Measurements from ENCODE around the gene NFAM1. TPM values are rescaled to one million over a fixed set of nuclear protein-coding genes. Genes with fewer than 3 reads are reported as not detected.

NFAM1 gene
- polyA plus RNA-seq, 1 of the 3 experiments (the other 2 are of a cell fraction): 0.02 TPM

DNA sequence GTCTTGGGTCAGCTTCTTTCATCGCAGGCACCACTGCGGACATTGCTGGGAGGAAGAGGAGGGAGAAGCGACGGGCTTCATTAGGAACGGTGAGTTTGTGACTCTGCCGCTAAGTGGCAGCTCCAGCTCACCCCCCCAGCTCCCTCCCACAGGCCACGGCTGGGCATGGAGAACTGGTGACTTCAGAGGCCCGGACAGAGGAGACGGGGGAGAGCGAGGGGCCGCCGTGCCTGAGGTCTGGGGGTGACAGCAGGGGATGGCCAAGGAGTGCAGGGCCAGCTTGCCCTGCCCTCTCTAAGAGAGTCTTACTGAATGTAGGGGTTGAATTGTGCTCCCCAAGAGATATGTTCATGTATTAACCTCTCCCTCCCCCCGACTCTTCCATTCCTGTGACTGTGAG is 13.9 kb upstream of the NFAM1 start:
- TF ChIP-seq SMC3 (IDR thresholded peaks at IDR 0.05; ENCODE audit: low read depth, low read length) (no peak), FOXM1 (IDR thresholded peaks at IDR 0.05; ENCODE audit: low read depth) (no peak), FOSL2 (IDR thresholded peaks at IDR 0.05; ENCODE audit: borderline replicate concordance, low read depth) (no peak), SIN3A (IDR thresholded peaks at IDR 0.05; ENCODE audit: borderline replicate concordance, low read depth, low read length) (no peak), ELF1 (IDR thresholded peaks at IDR 0.05) (no peak), CHD2 (IDR thresholded peaks at IDR 0.05; ENCODE audit: low read length, partially characterized antibody) (no peak)
- TF ChIP-seq, protein P1, sequence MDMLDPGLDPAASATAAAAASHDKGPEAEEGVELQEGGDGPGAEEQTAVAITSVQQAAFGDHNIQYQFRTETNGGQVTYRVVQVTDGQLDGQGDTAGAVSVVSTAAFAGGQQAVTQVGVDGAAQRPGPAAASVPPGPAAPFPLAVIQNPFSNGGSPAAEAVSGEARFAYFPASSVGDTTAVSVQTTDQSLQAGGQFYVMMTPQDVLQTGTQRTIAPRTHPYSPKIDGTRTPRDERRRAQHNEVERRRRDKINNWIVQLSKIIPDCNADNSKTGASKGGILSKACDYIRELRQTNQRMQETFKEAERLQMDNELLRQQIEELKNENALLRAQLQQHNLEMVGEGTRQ (IDR thresholded peaks at IDR 0.05; ENCODE audit: borderline replicate concordance, low read depth, low read length): no peak
- CTCF ChIA-PET: interaction anchor here (0.9 kb wide), 1 partner anchor 8 kb away, joined by 3 read pairs; no protein-coding TSS in a partner anchor
- H3K27ac ChIP-seq (ENCODE audit: low read depth in 2 of 2, low read length in 1 of 2): no peak overlapping the region
- H3K27me3 ChIP-seq (ENCODE audit: insufficient read depth): no peaks in the 10 kb centered on the region
- H3K4me3 ChIP-seq (ENCODE audit: low read depth in 2 of 2, low read length in 1 of 2): no peak overlapping the region
- no peaks in the 10 kb centered on the region for H3K9me2 ChIP-seq
- no peak overlapping the region for H3K9ac ChIP-seq
- H4K20me1 ChIP-seq (ENCODE audit: insufficient read depth): no peaks in the 10 kb centered on the region
- H3K79me2 ChIP-seq (ENCODE audit: insufficient read depth): no peaks in the 10 kb centered on the region
- no peak for DNase-seq
- no peak overlapping the region for H2AFZ ChIP-seq (ENCODE audit: low read depth)
- POLR2A ChIA-PET: no interaction called here
- no peaks in the 10 kb centered on the region for H3F3A ChIP-seq (replicated peaks; ENCODE audit: insufficient read depth)
- H3K9me3 ChIP-seq: no peaks in the 10 kb centered on the region
- H3K36me3 ChIP-seq (replicated peaks in 1 of 2; ENCODE audit: control insufficient read depth in 1 of 2, insufficient read depth in 2 of 2, low read length in 1 of 2): no peaks in the 10 kb centered on the region
- H3K4me2 ChIP-seq: no peak overlapping the region
- 94% methylated on average over 8 of the region's 13 CpGs for WGBS (ENCODE audit: low lambda C conversion rate)
- peaks cover 8 to 9% of the 10 kb centered on the region in 2 experiments; a peak in 2 of 4 replicates for H3K4me1 ChIP-seq (ENCODE audit: control insufficient read depth in 1 of 2, insufficient read depth in 2 of 2, low read depth in 1 of 2, low read length in 1 of 2)

DNA sequence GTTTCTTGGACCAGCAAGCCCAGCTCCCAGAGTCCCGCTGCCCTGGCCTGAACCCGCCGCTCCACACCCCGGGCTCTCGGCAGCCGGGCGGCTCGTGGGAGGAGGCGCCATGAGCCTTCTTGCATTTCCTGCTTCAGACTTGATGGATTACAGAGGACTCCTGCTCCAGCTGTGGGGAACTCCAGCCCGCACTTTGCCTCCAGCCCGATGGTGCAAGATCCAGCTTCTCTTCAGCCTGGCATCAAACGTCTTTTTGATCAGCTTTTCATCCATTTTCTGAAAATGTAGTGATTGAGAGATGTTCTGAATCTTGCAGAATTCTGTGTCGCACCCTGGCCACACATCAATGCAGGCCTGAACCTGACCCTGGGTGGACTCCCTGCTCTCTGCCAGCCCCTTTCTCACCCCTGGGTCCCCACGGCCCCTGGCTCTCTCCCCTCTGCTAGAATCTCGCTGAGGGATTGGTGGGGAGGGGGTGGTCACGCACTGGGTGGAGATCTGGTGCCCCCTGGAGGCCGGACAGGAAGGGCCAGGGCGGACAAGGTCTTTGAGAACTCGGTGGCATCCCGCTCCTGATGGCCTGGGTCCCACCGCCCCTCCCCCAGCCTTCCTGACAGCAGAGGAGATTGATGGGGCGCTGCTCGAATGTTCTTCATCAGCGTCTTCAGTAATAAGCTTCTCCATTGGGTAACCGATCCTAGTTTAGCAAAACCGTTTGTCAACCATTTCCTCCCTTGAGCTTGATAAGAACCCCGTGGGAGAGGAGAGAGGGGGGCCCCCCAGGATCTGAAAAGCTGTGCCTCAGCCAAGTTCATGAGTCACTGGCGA is 12.1 kb upstream of the NFAM1 start:
- no peaks in the 10 kb centered on the region for H3K9me2 ChIP-seq
- DNase-seq: peak; percentile 90
- H3K27ac ChIP-seq (ENCODE audit: low read depth in 2 of 2, low read length in 1 of 2): peak overlapping the region; percentile 33 to 76; a peak in 3 of 4 replicates
- H3K79me2 ChIP-seq (ENCODE audit: insufficient read depth): no peaks in the 10 kb centered on the region
- no peaks in the 10 kb centered on the region for H3K27me3 ChIP-seq (ENCODE audit: insufficient read depth)
- 2% methylated on average over 11 of the region's 28 CpGs for WGBS (ENCODE audit: low lambda C conversion rate)
- POLR2A ChIA-PET: interaction anchor here (0.9 to 1.5 kb wide), 6 partner anchors 10 to 353 kb away, joined by 3 to 8 read pairs (median 4); partner anchors contain the start of gene NDUFA6
- no peaks in the 10 kb centered on the region for H4K20me1 ChIP-seq (ENCODE audit: insufficient read depth)
- CTCF ChIA-PET: interaction anchor here (0.6 to 3.1 kb wide), 43 partner anchors 9 to 519 kb away, joined by 3 to 43 read pairs (median 3); partner anchors contain the start of genes NDUFA6, NFAM1 and SMDT1
- H3K9me3 ChIP-seq: no peaks in the 10 kb centered on the region
- H3K4me2 ChIP-seq: peak overlapping the region; percentile 81
- peak overlapping the region; percentile 86 for H2AFZ ChIP-seq (ENCODE audit: low read depth)
- peak overlapping the region; percentile 41; the same call in 1 of the 2 replicates for H3K9ac ChIP-seq
- peak overlapping the region; percentile 34 to 52 for H3K4me3 ChIP-seq (ENCODE audit: low read depth in 2 of 2, low read length in 1 of 2)
- H3K36me3 ChIP-seq (replicated peaks in 1 of 2; ENCODE audit: control insufficient read depth in 1 of 2, insufficient read depth in 2 of 2, low read length in 1 of 2): no peaks in the 10 kb centered on the region
- no peaks in the 10 kb centered on the region for H3F3A ChIP-seq (replicated peaks; ENCODE audit: insufficient read depth)
- H3K4me1 ChIP-seq (ENCODE audit: control insufficient read depth in 1 of 2, insufficient read depth in 2 of 2, low read depth in 1 of 2, low read length in 1 of 2): peaks cover 9 to 11% of the 10 kb centered on the region in 2 experiments; a peak in 2 of 4 replicates
- TF ChIP-seq TEAD4 (IDR thresholded peaks at IDR 0.05; ENCODE audit: borderline replicate concordance, insufficient read depth) (no peak), CHD2 (IDR thresholded peaks at IDR 0.05; ENCODE audit: low read length, partially characterized antibody) (no peak), RCOR1 (IDR thresholded peaks at IDR 0.05; ENCODE audit: low read length) (no peak), JUND (IDR thresholded peaks at IDR 0.05) (peak; percentile 24; the same call in 1 of the 2 replicates), GABPA (IDR thresholded peaks at IDR 0.05; ENCODE audit: low read depth) (no peak), RAD21 (IDR thresholded peaks at IDR 0.05; ENCODE audit: low read length) (peak; percentile 70), EP300 (IDR thresholded peaks at IDR 0.05; ENCODE audit: borderline replicate concordance in 1 of 2, low read depth in 1 of 2, low read length in 1 of 2) (no peak), POLR2AphosphoS5 (IDR thresholded peaks at IDR 0.05; ENCODE audit: low read depth, low read length) (0 out of 2 replicates have a peak, but pooled peaks have one; percentile 16), FOXM1 (IDR thresholded peaks at IDR 0.05; ENCODE audit: low read depth) (no peak), TAF1 (IDR thresholded peaks at IDR 0.05; ENCODE audit: borderline replicate concordance, low read depth, low read length) (peak; percentile 32; the same call in 1 of the 2 replicates), MEF2A (IDR thresholded peaks at IDR 0.05; ENCODE audit: borderline replicate concordance, low read depth) (no peak), FOSL2 (IDR thresholded peaks at IDR 0.05; ENCODE audit: borderline replicate concordance, low read depth) (peak; percentile 15; the same call in 1 of the 2 replicates), TCF12 (IDR thresholded peaks at IDR 0.05) (peak; percentile 80), RFX5 (IDR thresholded peaks at IDR 0.05; ENCODE audit: low read length) (no peak)
- TF ChIP-seq, protein P2, sequence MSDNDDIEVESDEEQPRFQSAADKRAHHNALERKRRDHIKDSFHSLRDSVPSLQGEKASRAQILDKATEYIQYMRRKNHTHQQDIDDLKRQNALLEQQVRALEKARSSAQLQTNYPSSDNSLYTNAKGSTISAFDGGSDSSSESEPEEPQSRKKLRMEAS (IDR thresholded peaks at IDR 0.05; ENCODE audit: low read depth): peak; percentile 43; the same call in 1 of the 2 replicates
- TF ChIP-seq, protein P3, sequence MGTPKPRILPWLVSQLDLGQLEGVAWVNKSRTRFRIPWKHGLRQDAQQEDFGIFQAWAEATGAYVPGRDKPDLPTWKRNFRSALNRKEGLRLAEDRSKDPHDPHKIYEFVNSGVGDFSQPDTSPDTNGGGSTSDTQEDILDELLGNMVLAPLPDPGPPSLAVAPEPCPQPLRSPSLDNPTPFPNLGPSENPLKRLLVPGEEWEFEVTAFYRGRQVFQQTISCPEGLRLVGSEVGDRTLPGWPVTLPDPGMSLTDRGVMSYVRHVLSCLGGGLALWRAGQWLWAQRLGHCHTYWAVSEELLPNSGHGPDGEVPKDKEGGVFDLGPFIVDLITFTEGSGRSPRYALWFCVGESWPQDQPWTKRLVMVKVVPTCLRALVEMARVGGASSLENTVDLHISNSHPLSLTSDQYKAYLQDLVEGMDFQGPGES (IDR thresholded peaks at IDR 0.05; ENCODE audit: low read depth, low read length): no peak
- TF ChIP-seq, protein P4, sequence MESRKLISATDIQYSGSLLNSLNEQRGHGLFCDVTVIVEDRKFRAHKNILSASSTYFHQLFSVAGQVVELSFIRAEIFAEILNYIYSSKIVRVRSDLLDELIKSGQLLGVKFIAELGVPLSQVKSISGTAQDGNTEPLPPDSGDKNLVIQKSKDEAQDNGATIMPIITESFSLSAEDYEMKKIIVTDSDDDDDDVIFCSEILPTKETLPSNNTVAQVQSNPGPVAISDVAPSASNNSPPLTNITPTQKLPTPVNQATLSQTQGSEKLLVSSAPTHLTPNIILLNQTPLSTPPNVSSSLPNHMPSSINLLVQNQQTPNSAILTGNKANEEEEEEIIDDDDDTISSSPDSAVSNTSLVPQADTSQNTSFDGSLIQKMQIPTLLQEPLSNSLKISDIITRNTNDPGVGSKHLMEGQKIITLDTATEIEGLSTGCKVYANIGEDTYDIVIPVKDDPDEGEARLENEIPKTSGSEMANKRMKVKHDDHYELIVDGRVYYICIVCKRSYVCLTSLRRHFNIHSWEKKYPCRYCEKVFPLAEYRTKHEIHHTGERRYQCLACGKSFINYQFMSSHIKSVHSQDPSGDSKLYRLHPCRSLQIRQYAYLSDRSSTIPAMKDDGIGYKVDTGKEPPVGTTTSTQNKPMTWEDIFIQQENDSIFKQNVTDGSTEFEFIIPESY (IDR thresholded peaks at IDR 0.05; ENCODE audit: borderline replicate concordance, low read depth): no peak
- TF ChIP-seq, protein P1 (IDR thresholded peaks at IDR 0.05; ENCODE audit: borderline replicate concordance, low read depth, low read length): no peak

All from SK-N-SH (cell line).